Measurements from ENCODE around the gene PHPT1.
"Not testable (repeated sequence)": the region's sequence is repeated elsewhere in the genome, so short reads cannot be mapped to it uniquely, and the experiment has no call there.

Gene PHPT1

GRCh38 chr9:136823136-136824046 is 25.8 kb upstream of the PHPT1 start:
- DNase-seq (ENCODE audit: low read depth): no peak

- no peak for DNase-seq (ENCODE audit: low read depth)
These were observed 24.5 kb upstream of the PHPT1 start for GRCh38 chr9:136824496-136825225.

GRCh38 chr9:136825295-136826187 is 23.7 kb upstream of the PHPT1 start:
- DNase-seq (ENCODE audit: low read depth): no peak

GRCh38 chr9:136826188-136826541 is 23.0 kb upstream of the PHPT1 start:
- no peak for DNase-seq (ENCODE audit: low read depth)

- DNase-seq (ENCODE audit: low read depth): no peak
These were observed 22.3 kb upstream of the PHPT1 start for GRCh38 chr9:136826703-136827582.

- DNase-seq (ENCODE audit: low read depth): no peak
These were observed 21.3 kb upstream of the PHPT1 start for GRCh38 chr9:136827794-136828473.

GRCh38 chr9:136828474-136829140 is 20.6 kb upstream of the PHPT1 start:
- no peak for DNase-seq (ENCODE audit: low read depth)

GRCh38 chr9:136829412-136829811 is 19.8 kb upstream of the PHPT1 start:
- DNase-seq (ENCODE audit: low read depth): no peak

- no peak for DNase-seq (ENCODE audit: low read depth)
These were observed 19.0 kb upstream of the PHPT1 start for GRCh38 chr9:136829981-136830885.

- DNase-seq (ENCODE audit: low read depth): no peak
These were observed 18.0 kb upstream of the PHPT1 start for GRCh38 chr9:136831002-136831719.

GRCh38 chr9:136831720-136832104 is 17.5 kb upstream of the PHPT1 start:
- no peak for DNase-seq (ENCODE audit: low read depth)

- no peak for DNase-seq (ENCODE audit: low read depth)
These were observed 16.6 kb upstream of the PHPT1 start for GRCh38 chr9:136832581-136832980.

GRCh38 chr9:136833381-136834048 is 15.7 kb upstream of the PHPT1 start:
- DNase-seq (ENCODE audit: low read depth): not testable (repeated sequence)

GRCh38 chr9:136835162-136835931 is 13.9 kb upstream of the PHPT1 start:
- DNase-seq (ENCODE audit: low read depth): no peak

- no peak for DNase-seq (ENCODE audit: low read depth)
These were observed 13.0 kb upstream of the PHPT1 start for GRCh38 chr9:136835932-136836904.
